Measurements from ENCODE around the gene SCNM1.
"Not testable (repeated sequence)": the region's sequence is repeated elsewhere in the genome, so short reads cannot be mapped to it uniquely, and the experiment has no call there.

Gene SCNM1

GRCh38 chr1:151147132-151147503 lies 18.8 kb upstream of the SCNM1 start:
- no peak for FAIRE-seq

- FAIRE-seq, result no peak
Measured at GRCh38 chr1:151147665-151148064, 18.3 kb upstream of the SCNM1 start.

- no peak for FAIRE-seq
Measured at GRCh38 chr1:151156515-151156819, 9.5 kb upstream of the SCNM1 start, which contains the start of gene TNFAIP8L2. TSS of gene TNFAIP8L2 (plus strand) at chr1:151156649. CDS start at chr1:151158698, 2,049 bp downstream.

- no peak for FAIRE-seq
Measured at GRCh38 chr1:151157067-151157531, 8.8 kb upstream of the SCNM1 start.

DNA sequence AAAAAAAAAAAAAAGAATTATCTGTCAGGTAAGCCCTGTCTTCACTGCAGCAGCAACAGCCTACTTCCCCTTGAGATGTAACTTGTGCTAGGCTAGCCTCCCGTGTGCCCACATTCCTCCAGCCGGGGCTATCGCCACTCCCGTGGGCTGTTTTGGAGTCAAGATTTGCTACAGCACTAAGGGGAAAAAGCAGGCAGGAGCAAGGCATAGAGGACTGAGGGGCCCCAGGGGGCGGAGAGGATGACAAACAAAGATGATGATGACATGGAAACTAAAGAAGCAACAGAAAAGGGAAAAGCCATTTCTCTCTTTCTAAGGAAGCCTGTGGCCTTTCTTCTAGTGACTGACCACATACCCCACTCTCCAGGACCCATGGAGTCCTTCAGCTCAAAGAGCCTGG lies 7.6 kb upstream of the SCNM1 start:
- no peak for FAIRE-seq

DNA sequence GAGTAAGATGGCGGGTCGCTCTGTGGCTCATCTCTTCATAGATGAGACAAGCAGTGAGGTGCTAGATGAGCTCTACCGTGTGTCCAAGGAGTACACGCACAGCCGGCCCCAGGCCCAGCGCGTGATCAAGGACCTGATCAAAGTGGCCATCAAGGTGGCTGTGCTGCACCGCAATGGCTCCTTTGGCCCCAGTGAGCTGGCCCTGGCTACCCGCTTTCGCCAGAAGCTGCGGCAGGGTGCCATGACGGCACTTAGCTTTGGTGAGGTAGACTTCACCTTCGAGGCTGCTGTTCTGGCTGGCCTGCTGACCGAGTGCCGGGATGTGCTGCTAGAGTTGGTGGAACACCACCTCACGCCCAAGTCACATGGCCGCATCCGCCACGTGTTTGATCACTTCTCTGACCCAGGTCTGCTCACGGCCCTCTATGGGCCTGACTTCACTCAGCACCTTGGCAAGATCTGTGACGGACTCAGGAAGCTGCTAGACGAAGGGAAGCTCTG lies 7.1 kb upstream of the SCNM1 start:
- no peak for FAIRE-seq

DNA sequence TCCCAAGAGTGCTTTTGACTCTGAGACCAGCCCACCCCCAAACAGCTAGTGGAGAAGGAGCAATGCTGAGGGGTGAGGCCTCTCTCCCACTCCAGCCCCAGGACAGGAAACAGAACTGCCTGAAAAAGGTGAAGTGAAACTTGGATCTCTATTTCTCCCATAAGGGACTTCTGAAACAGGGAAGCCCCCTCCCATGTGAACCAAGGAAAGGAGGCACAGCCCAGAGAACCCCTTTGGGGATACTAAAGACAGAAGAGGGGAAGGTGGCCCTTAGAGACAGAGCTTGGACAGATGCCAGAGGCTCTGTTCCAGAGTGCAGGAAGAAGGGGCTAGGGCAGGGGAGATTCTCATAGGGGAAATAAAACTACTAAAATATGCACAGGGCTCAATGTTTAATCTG lies 6.6 kb upstream of the SCNM1 start:
- FAIRE-seq, result no peak

DNA sequence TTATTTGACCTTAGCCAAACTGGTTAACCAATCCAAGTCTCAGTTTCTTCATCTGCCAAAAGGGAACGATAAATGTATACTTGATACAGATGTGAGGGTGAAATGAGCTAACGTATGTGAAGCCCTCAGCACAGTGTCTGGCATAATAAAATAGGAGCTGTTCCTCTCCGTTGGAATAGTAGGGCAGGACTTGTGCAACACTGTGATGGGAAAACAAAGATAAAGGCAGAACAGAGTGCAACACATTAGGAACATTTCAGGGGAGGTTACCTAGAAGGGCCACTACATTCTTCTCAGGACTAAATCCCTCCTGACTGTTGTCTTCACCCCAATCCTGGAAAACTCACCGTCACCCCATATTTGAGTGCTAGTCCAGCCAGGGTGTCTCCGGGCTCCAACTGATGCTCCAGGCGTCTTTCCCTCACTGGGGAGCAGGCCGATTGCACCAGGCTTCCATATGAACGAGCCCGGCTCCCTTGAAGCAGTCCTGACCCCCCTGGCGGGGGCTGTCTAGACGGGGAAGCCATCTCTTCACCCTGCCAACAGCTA lies 1.1 kb upstream of the SCNM1 start:
- no peak for FAIRE-seq

GRCh38 chr1:151165281-151165737 lies 635 bp upstream of the SCNM1 start:
- peak; percentile 3 for FAIRE-seq

GRCh38 chr1:151166505-151166956 lies 587 bp downstream of the SCNM1 start:
- FAIRE-seq, result no peak

DNA sequence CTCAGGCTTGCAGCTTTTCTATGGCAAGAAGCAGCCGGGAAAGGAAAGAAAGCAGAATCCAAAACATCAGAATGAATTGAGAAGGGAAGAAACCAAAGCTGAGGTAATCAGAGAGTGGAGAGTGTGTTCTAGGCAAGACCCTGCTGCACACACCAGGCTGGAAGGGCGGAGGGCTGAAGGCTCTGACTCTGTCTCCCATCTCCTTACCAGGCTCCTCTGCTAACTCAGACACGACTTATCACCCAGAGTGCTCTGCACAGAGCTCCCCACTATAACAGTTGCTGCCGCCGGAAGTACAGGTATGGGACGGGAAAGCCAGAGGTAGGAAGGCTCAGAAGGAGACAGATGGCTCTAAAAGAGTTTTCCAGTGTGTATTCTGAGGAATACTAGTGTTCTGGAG lies 1.2 kb downstream of the SCNM1 start:
- FAIRE-seq, result no peak

DNA sequence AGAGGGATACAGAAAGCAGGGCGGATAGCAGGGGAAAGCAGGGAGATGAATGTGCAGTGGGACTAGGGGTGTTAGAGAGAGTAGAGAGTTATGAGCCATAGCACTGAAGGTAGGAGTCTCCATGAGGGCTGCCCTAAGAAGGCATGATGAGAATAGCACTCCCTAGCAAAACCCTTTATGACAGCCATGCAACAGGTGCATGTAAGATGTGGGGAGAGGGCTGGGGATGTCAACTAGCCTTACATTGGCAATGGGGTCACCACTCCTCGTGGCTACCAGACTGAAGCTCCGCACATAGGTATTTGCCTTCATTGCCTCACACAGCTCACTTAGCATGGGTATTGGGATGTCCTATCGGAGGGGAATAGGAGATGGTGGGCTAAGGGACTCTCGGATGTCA lies 5.2 kb downstream of the SCNM1 start:
- no peak for FAIRE-seq

DNA sequence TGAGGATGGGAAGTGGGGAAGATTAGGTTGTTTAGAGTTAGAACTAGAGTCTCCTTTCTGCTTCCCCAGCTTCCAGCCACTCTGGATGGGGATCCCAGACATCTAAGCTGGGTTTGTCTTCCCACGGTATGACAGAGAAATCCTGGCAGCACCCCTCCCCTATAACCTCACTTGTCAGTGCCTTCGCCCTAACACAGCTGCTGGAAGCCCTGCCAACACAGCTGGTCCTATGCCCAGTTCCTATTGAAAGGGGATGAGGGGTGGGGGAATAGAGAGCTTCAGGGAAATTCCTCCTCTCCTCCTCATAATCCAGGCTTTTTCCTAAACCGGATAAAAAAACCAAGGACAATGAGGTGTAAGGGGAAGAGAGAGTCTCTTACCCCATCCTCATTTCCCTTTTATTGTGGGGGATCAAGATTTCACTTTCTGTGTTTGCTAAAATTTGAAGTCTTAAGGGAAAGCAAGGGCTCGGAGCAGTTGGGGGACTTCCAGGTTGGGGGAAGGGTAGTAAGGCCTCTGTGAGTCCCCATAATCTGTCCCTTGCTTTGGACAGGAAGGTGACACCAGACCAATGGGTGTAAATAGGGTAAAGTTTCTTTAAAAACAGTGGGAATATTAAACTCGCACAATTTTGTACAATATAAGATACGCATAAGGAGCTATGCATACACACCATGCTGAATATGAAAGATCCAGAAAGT lies 9.2 kb downstream of the SCNM1 start:
- FAIRE-seq, result no peak

GRCh38 chr1:151175863-151176262 lies 9.9 kb downstream of the SCNM1 start, which contains the start of gene TMOD4:
TSS of gene TMOD4 (minus strand) at chr1:151175981. CDS start at chr1:151174875, 1,106 bp downstream.
- FAIRE-seq, result no peak

GRCh38 chr1:151176514-151177045 lies 10.6 kb downstream of the SCNM1 start:
- FAIRE-seq, result no peak

DNA sequence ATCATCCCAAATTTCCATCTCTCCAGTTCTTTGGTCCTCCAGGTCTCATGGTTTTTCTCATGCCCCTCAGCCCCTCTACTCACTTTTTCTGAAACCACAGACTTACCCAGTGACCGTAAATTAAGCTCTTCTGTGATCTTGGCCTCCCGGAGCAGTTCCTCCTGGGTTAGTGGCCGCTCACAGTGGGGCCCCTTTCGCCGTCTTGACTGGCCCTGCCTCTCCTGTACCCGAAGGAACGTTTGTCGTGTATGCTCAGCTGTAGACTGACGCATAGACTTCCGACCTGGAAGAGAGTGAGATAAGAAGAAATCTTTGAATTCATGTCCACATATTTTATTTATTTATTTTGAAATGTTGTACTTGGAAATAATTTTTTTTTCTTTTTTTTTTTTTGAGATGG lies 18.3 kb downstream of the SCNM1 start:
- no peak for FAIRE-seq

- FAIRE-seq, result no peak
Measured at GRCh38 chr1:151187205-151187604, 21.3 kb downstream of the SCNM1 start.

- FAIRE-seq, result not testable (repeated sequence)
Measured at GRCh38 chr1:151188667-151189066, 22.7 kb downstream of the SCNM1 start.

DNA sequence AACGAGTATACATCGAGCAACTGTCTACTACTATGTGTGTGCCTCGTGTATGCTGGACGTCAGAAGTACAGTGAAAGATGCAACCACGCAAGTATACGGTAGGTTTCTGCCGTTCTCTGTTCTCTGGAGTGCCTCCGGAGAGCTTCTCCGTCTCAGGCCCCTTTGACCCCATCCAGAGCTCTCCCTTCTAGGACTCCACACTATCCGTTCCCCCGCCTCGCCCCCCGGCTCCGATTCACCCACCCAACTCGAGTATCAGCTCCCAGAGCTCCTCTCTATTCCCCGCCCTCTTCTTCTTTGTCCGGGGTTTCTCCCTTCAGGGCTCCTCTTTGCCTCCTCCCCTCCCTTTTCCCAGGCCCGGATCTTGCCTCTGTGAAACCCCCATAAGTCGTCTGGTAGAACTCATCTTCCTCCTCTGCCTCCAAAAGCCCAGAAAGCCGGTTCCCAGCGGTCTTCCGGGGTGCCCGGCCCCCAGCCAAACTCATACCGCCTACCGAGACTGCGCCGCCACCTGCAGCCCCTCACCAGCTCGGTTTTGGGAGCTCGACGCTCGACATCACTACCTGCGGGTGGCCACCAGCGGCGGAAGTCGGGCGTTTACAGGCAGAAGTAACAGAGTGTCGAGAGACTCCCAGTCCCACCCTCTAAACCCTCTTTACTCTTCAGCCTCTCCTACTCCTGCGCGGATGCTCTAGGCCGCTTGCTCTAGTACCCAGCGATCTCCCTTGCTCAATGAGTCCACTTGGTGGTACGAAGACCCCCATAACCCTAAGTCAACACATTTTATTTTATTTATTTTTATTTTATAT lies 23.9 kb downstream of the SCNM1 start, which contains the start of gene VPS72:
Gene VPS72, minus strand, starts transcription at position 561 of the 809 bp plus-strand sequence. Its CDS starts 76 bp downstream, at position 485.
- no peak for FAIRE-seq

GRCh38 chr1:151192047-151192446 lies 26.1 kb downstream of the SCNM1 start:
- no peak for FAIRE-seq

DNA sequence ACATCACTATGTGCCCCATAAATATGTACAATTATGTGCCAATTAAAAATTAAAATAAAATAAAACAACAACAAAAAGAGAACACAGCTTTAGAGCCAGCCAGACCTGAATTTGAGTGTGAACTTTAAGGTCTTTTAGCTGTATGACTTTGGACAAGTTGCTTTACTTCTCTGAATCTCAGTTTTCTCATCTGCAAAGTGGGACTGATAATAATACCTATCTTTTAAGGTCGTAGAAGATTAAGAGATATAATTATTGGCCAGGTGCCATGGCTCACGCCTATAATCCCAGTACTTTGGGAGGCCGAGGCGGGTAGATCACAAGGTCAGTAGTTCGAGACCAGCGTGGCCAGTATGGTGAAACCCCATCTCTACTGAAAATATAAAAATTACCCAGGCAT lies 27.4 kb downstream of the SCNM1 start:
- FAIRE-seq, result no peak

- no peak for FAIRE-seq
Measured at GRCh38 chr1:151193856-151194255, 27.9 kb downstream of the SCNM1 start.

Data from G401.6 (cell line).